H9 (cell line): ENCODE measurements around the gene HAUS6. TPM values are rescaled to one million over a fixed set of nuclear protein-coding genes. Genes with fewer than 3 reads are reported as not detected.
A peak's percentile ranks its signal among the peaks of the same experiment; 100 is the strongest.
"Not testable (repeated sequence)": the region's sequence is repeated elsewhere in the genome, so short reads cannot be mapped to it uniquely, and the experiment has no call there.

Source experiments
- DNase-seq: peaks from one replicate; pipeline ENCODE4 v3.0.0-alpha.2; 2017
- H2AFZ ChIP-seq: one replicate; pipeline ENCODE4 v1.6.1; 2013; ENCODE audit warnings: mild to moderate bottlenecking, low read length, control low read depth, moderate library complexity
- H2AK5ac ChIP-seq: 2 replicates; pipeline ENCODE4 v1.6.1; 2013; ENCODE audit warnings: low read length, control low read depth, mixed read lengths; ENCODE audit not compliant: insufficient read length
- H2BK120ac ChIP-seq: one replicate; pipeline ENCODE4 v1.6.1; 2013; ENCODE audit warnings: low read depth, mild to moderate bottlenecking, low read length, control low read depth, inconsistent platforms; ENCODE audit not compliant: poor library complexity, severe bottlenecking
- H2BK12ac ChIP-seq: 2 replicates; pipeline ENCODE4 v1.6.1; 2013; ENCODE audit warnings: low read length, control low read depth, mixed read lengths, low read depth; ENCODE audit not compliant: insufficient read length
- H2BK15ac ChIP-seq: 2 replicates; pipeline ENCODE4 v1.6.1; 2013; ENCODE audit warnings: low read depth, low read length, control low read depth
- H2BK20ac ChIP-seq: one replicate; pipeline ENCODE4 v1.6.1; 2013; ENCODE audit warnings: low read depth, mild to moderate bottlenecking, low read length, control low read depth, inconsistent platforms; ENCODE audit not compliant: poor library complexity, severe bottlenecking
- H2BK5ac ChIP-seq: 2 replicates; pipeline ENCODE4 v1.6.1; 2013; ENCODE audit warnings: low read length, control low read depth, mixed read lengths; ENCODE audit not compliant: insufficient read length
- H3K14ac ChIP-seq: 2 replicates; pipeline ENCODE4 v1.6.1; 2013; ENCODE audit warnings: low read length, control low read depth; ENCODE audit not compliant: insufficient read depth
- H3K18ac ChIP-seq: 2 replicates; pipeline ENCODE4 v1.6.1; 2013; ENCODE audit warnings: low read depth, mild to moderate bottlenecking, mixed read lengths, low read length, control low read depth; ENCODE audit not compliant: insufficient read length
- H3K23ac ChIP-seq: 2 replicates; pipeline ENCODE4 v1.6.1; 2013; ENCODE audit warnings: low read length, control low read depth, mixed read lengths, low read depth; ENCODE audit not compliant: insufficient read length
- H3K23me2 ChIP-seq: 2 replicates; pipeline ENCODE4 v1.6.1; 2013; ENCODE audit warnings: low read depth, mild to moderate bottlenecking, mixed read lengths, low read length, control low read depth; ENCODE audit not compliant: insufficient read length, poor library complexity, severe bottlenecking
- H3K27ac ChIP-seq: 2 replicates; pipeline ENCODE4 v1.5.1; 2013; ENCODE audit warnings: low read length, control low read depth, mixed read lengths, low read depth; ENCODE audit not compliant: insufficient read length
- H3K27me3 ChIP-seq: 2 replicates; pipeline ENCODE4 v1.6.1; 2013; ENCODE audit warnings: low read length, control low read depth, inconsistent platforms; ENCODE audit not compliant: insufficient read depth
- H3K4ac ChIP-seq: 2 replicates; pipeline ENCODE4 v1.6.1; 2013; ENCODE audit warnings: low read depth, mild to moderate bottlenecking, control low read depth, inconsistent platforms, low read length, moderate library complexity
- H3K4me1 ChIP-seq: 2 replicates; pipeline ENCODE4 v1.6.1; 2013; ENCODE audit warnings: low read length, control low read depth, inconsistent platforms; ENCODE audit not compliant: insufficient read depth
- H3K4me2 ChIP-seq: 2 replicates; pipeline ENCODE4 v1.6.1; 2013; ENCODE audit warnings: low read length, control low read depth, mixed read lengths; ENCODE audit not compliant: insufficient read length, insufficient read depth
- H3K56ac ChIP-seq: 2 replicates; pipeline ENCODE4 v1.6.1; 2013; ENCODE audit warnings: low read depth, mild to moderate bottlenecking, mixed read lengths, low read length, control low read depth; ENCODE audit not compliant: insufficient read length
- H3K79me1 ChIP-seq: 2 replicates; pipeline ENCODE4 v1.6.1; 2013; ENCODE audit warnings: low read depth, mild to moderate bottlenecking, moderate library complexity, low read length, control low read depth, inconsistent platforms; ENCODE audit not compliant: insufficient read depth, poor library complexity, severe bottlenecking
- H3K79me2 ChIP-seq: 2 replicates; pipeline ENCODE4 v1.6.1; 2013; ENCODE audit warnings: low read length, control low read depth, inconsistent platforms; ENCODE audit not compliant: insufficient read depth
- H3K9ac ChIP-seq: 2 replicates; pipeline ENCODE4 v1.6.1; 2013; ENCODE audit warnings: low read length, control low read depth, mixed read lengths; ENCODE audit not compliant: insufficient read length; ENCODE audit errors: extremely low read depth
- H3K9me3 ChIP-seq: one replicate; pipeline ENCODE4 v1.6.1; 2013; ENCODE audit warnings: low read depth, low read length, inconsistent platforms; ENCODE audit not compliant: control insufficient read depth
- H3T11ph ChIP-seq: one replicate; pipeline ENCODE4 v1.6.1; 2013; ENCODE audit warnings: mild to moderate bottlenecking, low read length, control low read depth, inconsistent platforms
- H4K20me1 ChIP-seq: one replicate; pipeline ENCODE4 v1.6.1; 2013; ENCODE audit not compliant: control insufficient read depth, insufficient read length, insufficient read depth
- H4K5ac ChIP-seq: 2 replicates; pipeline ENCODE4 v1.6.1; 2013; ENCODE audit warnings: low read depth, mild to moderate bottlenecking, mixed read lengths, low read length, control low read depth; ENCODE audit not compliant: insufficient read length
- H4K8ac ChIP-seq: replicated peaks from 2 replicates; pipeline ENCODE4 v1.6.1; 2013; ENCODE audit warnings: low read length, control low read depth, mixed read lengths, low read depth; ENCODE audit not compliant: insufficient read length
- H4K91ac ChIP-seq: 2 replicates; pipeline ENCODE4 v1.6.1; 2013; ENCODE audit warnings: low read depth, mild to moderate bottlenecking, moderate library complexity, mixed read lengths, low read length, control low read depth; ENCODE audit not compliant: insufficient read length
- H3K27ac Mint-ChIP-seq, 3 experiments: 2 replicates in 2 of 3; 3 replicates in 1 of 3; pipeline ENCODE4 v1.8.0; 2020 to 2021; ENCODE audit warnings: mixed read lengths in 3 of 3, mild to moderate bottlenecking in 1 of 3, moderate library complexity in 1 of 3
- H3K27me3 Mint-ChIP-seq: 2 replicates; pipeline ENCODE4 v1.8.0; 2021; ENCODE audit warnings: low read depth, mild to moderate bottlenecking, moderate library complexity, mixed read lengths
- H3K36me3 Mint-ChIP-seq, 3 experiments: 2 replicates in 2 of 3; 3 replicates in 1 of 3; pipeline ENCODE4 v1.8.0; 2020 to 2021; ENCODE audit warnings: low read depth in 3 of 3, mixed read lengths in 3 of 3; ENCODE audit not compliant: insufficient read depth in 1 of 3
- H3K4me1 Mint-ChIP-seq, 2 experiments: 2 replicates each; pipeline ENCODE4 v1.8.0; 2020; ENCODE audit warnings: mixed read lengths in 2 of 2
- H3K4me3 Mint-ChIP-seq, 2 experiments: 2 replicates in 1 of 2; 3 replicates in 1 of 2; pipeline ENCODE4 v1.8.0; 2020 to 2021; ENCODE audit warnings: mild to moderate bottlenecking in 2 of 2, mixed read lengths in 2 of 2, moderate library complexity in 1 of 2
- H3K9me3 Mint-ChIP-seq, 2 experiments: 2 replicates in 1 of 2; 3 replicates in 1 of 2; pipeline ENCODE4 v1.8.0; 2020; ENCODE audit warnings: mild to moderate bottlenecking in 2 of 2, mixed read lengths in 2 of 2, moderate library complexity in 1 of 2
- CTCF ChIP-seq: fragments of 200-600 bp; sonication (generic); conservative IDR thresholded peaks from 3 replicates; pipeline ENCODE4 v1.8.0; 2021; ENCODE audit warnings: antibody characterized with exemption, mild to moderate bottlenecking
- WGBS: extraction: QIAGEN DNeasy Blood & Tissue Kit; methylation state at CpG from one replicate; pipeline ENCODE4 v1.1.7; 2013; ENCODE audit warnings: missing lambda C conversion rate, low lambda C conversion rate, mixed read lengths; ENCODE audit not compliant: insufficient read length; ENCODE audit errors: extremely low coverage; 5-methylcytosine and 5-hydroxymethylcytosine counted together
- total RNA-seq: library from RNA; stranded (reverse); gene quantifications from 2 replicates; pipeline ENCODE4 v1.2.1, GENCODE V29; 2021

The HAUS6 gene
- total RNA-seq, 1 experiment from 2014 or later: 42.3 TPM

- H3K4me2 ChIP-seq: peak overlapping the region; percentile 72
- H3K9me3 Mint-ChIP-seq: no peaks in the 10 kb centered on the region
- H3K79me2 ChIP-seq: peaks cover 19% of the 10 kb centered on the region; the same call in 1 of the 2 replicates
- no peak overlapping the region for H3K23ac ChIP-seq
- H3K27ac Mint-ChIP-seq: no peak overlapping the region
- no peak overlapping the region for H2BK5ac ChIP-seq
- no peak overlapping the region for H2AK5ac ChIP-seq
- H3K79me1 ChIP-seq: peaks cover 10% of the 10 kb centered on the region
- H3K4ac ChIP-seq: no peak overlapping the region
- no CpG with 5 or more reads among the region's 8 CpGs for WGBS
- H4K20me1 ChIP-seq: no peaks in the 10 kb centered on the region
- H3K18ac ChIP-seq: no peak overlapping the region
- H2BK12ac ChIP-seq: no peak overlapping the region
- no peak overlapping the region for H4K5ac ChIP-seq
- H3K9me3 ChIP-seq: no peaks in the 10 kb centered on the region
- DNase-seq: no peak
- no peak overlapping the region for H4K91ac ChIP-seq
- no peak overlapping the region for H3T11ph ChIP-seq
- no peak overlapping the region for H3K14ac ChIP-seq
- no peaks in the 10 kb centered on the region for H3K27me3 Mint-ChIP-seq
- H3K4me1 Mint-ChIP-seq: peaks cover 13 to 16% of the 10 kb centered on the region in 2 experiments
- no peak overlapping the region for H2BK15ac ChIP-seq
- H3K23me2 ChIP-seq: no peaks in the 10 kb centered on the region
- H3K4me3 Mint-ChIP-seq: peak overlapping the region; percentile 96 to 98
- H3K27ac ChIP-seq: no peak overlapping the region
- no peak overlapping the region for H3K56ac ChIP-seq
- no peak overlapping the region for H2AFZ ChIP-seq
- H3K27me3 ChIP-seq: no peaks in the 10 kb centered on the region
- H3K9ac ChIP-seq: no peak overlapping the region
- H3K36me3 Mint-ChIP-seq: peaks cover 7 to 28% (median 23%) of the 10 kb centered on the region in 3 experiments; a peak in 6 of 7 replicates
- H2BK120ac ChIP-seq: no peak overlapping the region
- no peak for TF ChIP-seq CTCF
- no peak overlapping the region for H4K8ac ChIP-seq
- H2BK20ac ChIP-seq: no peak overlapping the region
- H3K4me1 ChIP-seq: no peaks in the 10 kb centered on the region; the same call in 1 of the 2 replicates
Observed at GRCh38 chr9:19101203-19101602, 1.5 kb downstream of the HAUS6 start.

GRCh38 chr9:19097431-19097830 lies 5.3 kb downstream of the HAUS6 start:
- H2BK5ac ChIP-seq, H3T11ph ChIP-seq, H3K9me3 Mint-ChIP-seq, H3K4me2 ChIP-seq, H2AK5ac ChIP-seq, H3K27me3 Mint-ChIP-seq, H2BK12ac ChIP-seq, H3K9ac ChIP-seq, H3K27ac ChIP-seq, H4K8ac ChIP-seq, H4K5ac ChIP-seq, H3K27ac Mint-ChIP-seq, H3K9me3 ChIP-seq, DNase-seq, H3K14ac ChIP-seq, H2AFZ ChIP-seq, H3K18ac ChIP-seq, H3K4me3 Mint-ChIP-seq, H2BK20ac ChIP-seq, H2BK15ac ChIP-seq, H3K27me3 ChIP-seq, H3K23ac ChIP-seq, H2BK120ac ChIP-seq, H3K56ac ChIP-seq, H4K20me1 ChIP-seq, H3K23me2 ChIP-seq, H3K4ac ChIP-seq, H3K4me1 ChIP-seq, H4K91ac ChIP-seq: not testable (repeated sequence)
- Mint-ChIP-seq H3K36me3 (peaks cover 18 to 56% (median 44%) of the 10 kb centered on the region in 3 experiments; a peak in 6 of 7 replicates), H3K4me1 (peaks cover 13 to 16% of the 10 kb centered on the region in 2 experiments)
- Histone ChIP-seq H3K79me2 (peaks cover 18% of the 10 kb centered on the region; the same call in 1 of the 2 replicates), H3K79me1 (peaks cover 10% of the 10 kb centered on the region)
